GM18508 (cell line): ENCODE data around the gene NOTCH3.

Experiments used
- ATAC-seq: cut with Tn5 transposase; IDR thresholded peaks from one replicate; pipeline ENCODE4 v1.9.1; 2021; ENCODE audit warnings: moderate number of reproducible peaks; ENCODE audit not compliant: insufficient read depth, unreplicated experiment

NOTCH3 gene

GRCh38 chr19:15237759-15238638 lies 37.2 kb upstream of the NOTCH3 start:
- ATAC-seq: no peak

GRCh38 chr19:15236886-15237285 lies 36.1 kb upstream of the NOTCH3 start:
- ATAC-seq: no peak

- ATAC-seq: no peak
Measured at GRCh38 chr19:15235781-15236180, 35.0 kb upstream of the NOTCH3 start.

- ATAC-seq: no peak
Measured at GRCh38 chr19:15234431-15235130, 33.8 kb upstream of the NOTCH3 start.

GRCh38 chr19:15231271-15231670 lies 30.5 kb upstream of the NOTCH3 start:
- ATAC-seq: no peak

- no peak for ATAC-seq
Measured at GRCh38 chr19:15227261-15227660, 26.5 kb upstream of the NOTCH3 start.

GRCh38 chr19:15225760-15226159 lies 25.0 kb upstream of the NOTCH3 start:
- no peak for ATAC-seq

GRCh38 chr19:15223649-15224361 lies 23.0 kb upstream of the NOTCH3 start:
- ATAC-seq: no peak

- no peak for ATAC-seq
Measured at GRCh38 chr19:15222738-15223648, 22.2 kb upstream of the NOTCH3 start.

- ATAC-seq: no peak
Measured at GRCh38 chr19:15220833-15221232, 20.0 kb upstream of the NOTCH3 start.

GRCh38 chr19:15218501-15218900 lies 17.7 kb upstream of the NOTCH3 start:
- ATAC-seq: no peak

GRCh38 chr19:15216363-15216762 lies 15.6 kb upstream of the NOTCH3 start:
- no peak for ATAC-seq

GRCh38 chr19:15213715-15214381 lies 13.1 kb upstream of the NOTCH3 start:
- ATAC-seq: no peak

GRCh38 chr19:15212711-15213110 lies 11.9 kb upstream of the NOTCH3 start:
- no peak for ATAC-seq

GRCh38 chr19:15210323-15210781 lies 9.6 kb upstream of the NOTCH3 start:
- ATAC-seq: no peak

- ATAC-seq: no peak
Measured at GRCh38 chr19:15201374-15202023, 704 bp upstream of the NOTCH3 start.

GRCh38 chr19:15199661-15200552 lies 888 bp downstream of the NOTCH3 start:
- no peak for ATAC-seq
